GM23248 (cell line): ENCODE measurements around the gene TMEM108.

Experiments used
- EZH2 ChIP-seq: fragments of 200-600 bp; sonication (generic); IDR thresholded peaks from 2 replicates; pipeline ENCODE4 v1.6.1; 2018; ENCODE audit warnings: antibody characterized with exemption, mild to moderate bottlenecking; ENCODE audit not compliant: insufficient read depth, poor library complexity, severe bottlenecking
- EZH2phosphoT487 ChIP-seq: fragments of 200-600 bp; sonication (generic); IDR thresholded peaks from 2 replicates; pipeline ENCODE4 v1.6.1; 2018; ENCODE audit warnings: antibody characterized with exemption, moderate library complexity, mild to moderate bottlenecking, low read depth; ENCODE audit not compliant: insufficient read depth

- TF ChIP-seq EZH2 (no peak), EZH2phosphoT487 (no peak)
Observed at GRCh38 chr3:133157716-133158115, 119.5 kb downstream of the TMEM108 start.
